ENCODE data around the gene ADRA2B. TPM values are rescaled to one million over a fixed set of nuclear protein-coding genes. Genes with fewer than 3 reads are reported as not detected.
A peak's percentile ranks its signal among the peaks of the same experiment; 100 is the strongest.

ADRA2B gene
- total RNA-seq, 2 donors from 2014 or later: 3.5 to 4.5 TPM

DNA sequence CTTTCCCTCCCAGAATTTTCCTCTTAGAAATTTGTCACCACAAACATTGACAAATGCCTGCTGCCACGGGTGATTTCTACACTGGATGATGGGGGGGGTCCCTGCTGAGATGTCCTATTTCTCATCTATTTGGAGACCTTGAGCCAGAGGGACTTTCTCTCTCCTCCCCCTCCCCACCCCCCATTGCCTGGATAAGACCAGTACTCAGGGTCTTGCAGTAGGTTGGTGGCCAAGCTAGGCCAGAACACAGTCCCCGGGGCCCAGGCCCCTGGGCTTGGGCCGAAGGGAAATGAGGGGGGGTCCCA, 29.4 kb upstream of the ADRA2B start:
- Histone ChIP-seq H3K27ac (peak overlapping the region; percentile 69 to 73), H3K4me3 (peak overlapping the region; percentile 77), H3K27me3 (replicated peaks; ENCODE audit: insufficient read depth) (no peaks in the 10 kb centered on the region), H3K9me3 (no peaks in the 10 kb centered on the region), H3K4me1 (ENCODE audit: control insufficient read depth in 1 of 2, low read depth in 2 of 2) (peaks cover 21 to 57% of the 10 kb centered on the region in 2 donors), H3K36me3 (no peaks in the 10 kb centered on the region)
- DNase-seq (ENCODE audit: low spot score): no peak
- TF ChIP-seq, protein P1, sequence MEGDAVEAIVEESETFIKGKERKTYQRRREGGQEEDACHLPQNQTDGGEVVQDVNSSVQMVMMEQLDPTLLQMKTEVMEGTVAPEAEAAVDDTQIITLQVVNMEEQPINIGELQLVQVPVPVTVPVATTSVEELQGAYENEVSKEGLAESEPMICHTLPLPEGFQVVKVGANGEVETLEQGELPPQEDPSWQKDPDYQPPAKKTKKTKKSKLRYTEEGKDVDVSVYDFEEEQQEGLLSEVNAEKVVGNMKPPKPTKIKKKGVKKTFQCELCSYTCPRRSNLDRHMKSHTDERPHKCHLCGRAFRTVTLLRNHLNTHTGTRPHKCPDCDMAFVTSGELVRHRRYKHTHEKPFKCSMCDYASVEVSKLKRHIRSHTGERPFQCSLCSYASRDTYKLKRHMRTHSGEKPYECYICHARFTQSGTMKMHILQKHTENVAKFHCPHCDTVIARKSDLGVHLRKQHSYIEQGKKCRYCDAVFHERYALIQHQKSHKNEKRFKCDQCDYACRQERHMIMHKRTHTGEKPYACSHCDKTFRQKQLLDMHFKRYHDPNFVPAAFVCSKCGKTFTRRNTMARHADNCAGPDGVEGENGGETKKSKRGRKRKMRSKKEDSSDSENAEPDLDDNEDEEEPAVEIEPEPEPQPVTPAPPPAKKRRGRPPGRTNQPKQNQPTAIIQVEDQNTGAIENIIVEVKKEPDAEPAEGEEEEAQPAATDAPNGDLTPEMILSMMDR (IDR thresholded peaks at IDR 0.05): no peak
- ATAC-seq (ENCODE audit: insufficient number of reproducible peaks, low FRiP score, low read depth): no peak

DNA sequence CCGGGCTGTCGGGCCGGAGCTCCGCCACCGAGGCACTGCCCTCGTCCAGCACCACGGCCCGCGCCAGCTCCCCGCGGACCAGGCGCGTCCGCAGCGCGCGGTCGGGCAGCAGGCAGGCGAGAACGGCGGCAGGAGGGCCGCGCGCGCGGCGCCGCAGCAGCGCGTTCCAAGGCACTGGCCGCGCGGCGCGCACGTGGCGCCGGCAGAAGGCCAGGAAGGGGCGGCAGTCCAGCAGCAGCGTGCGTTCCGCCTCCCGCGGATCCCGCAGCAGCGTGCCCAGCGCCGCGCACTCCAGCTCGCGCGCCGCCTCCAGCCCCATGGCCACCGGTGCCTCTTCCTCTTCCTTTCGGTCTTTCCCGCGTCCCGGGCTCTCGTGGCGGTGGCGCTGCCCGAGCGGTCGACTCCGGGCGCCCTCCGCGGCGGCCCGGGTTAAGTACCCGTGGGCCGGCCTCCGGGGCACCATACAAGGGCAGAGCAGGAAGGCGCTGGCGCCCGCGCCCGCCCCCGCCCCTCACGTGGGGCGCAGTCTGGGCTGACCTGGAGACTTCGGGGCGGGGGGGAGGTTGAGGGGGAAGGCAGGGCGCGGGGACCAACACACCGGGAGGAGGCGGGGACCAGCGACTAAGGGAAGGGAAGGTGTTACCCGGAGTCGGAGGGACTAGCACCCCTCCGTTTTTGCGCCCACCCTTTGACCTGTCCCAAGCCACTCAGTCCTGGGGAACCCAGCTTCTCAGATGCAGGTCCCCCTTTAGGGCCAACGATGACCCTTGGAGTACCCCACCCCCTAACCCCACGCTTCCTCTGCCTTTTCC, 28.9 kb upstream of the ADRA2B start, which contains the start of gene DUSP2:
Gene DUSP2, minus strand, starts transcription at position 405 of the 812 bp plus-strand sequence. Its CDS starts 86 bp downstream, at position 319.
- no peaks in the 10 kb centered on the region for H3K27me3 ChIP-seq (replicated peaks; ENCODE audit: insufficient read depth)
- peak within 1 kb of the TSS; percentile 77 for H3K4me3 ChIP-seq
- peak; percentile 39 for DNase-seq (ENCODE audit: low spot score)
- H3K4me1 ChIP-seq (ENCODE audit: control insufficient read depth in 1 of 2, low read depth in 2 of 2): peaks cover 21 to 57% of the 10 kb centered on the region in 2 donors
- no peaks in the 10 kb centered on the region for H3K36me3 ChIP-seq
- H3K27ac ChIP-seq: peak within 1 kb of the TSS; percentile 69 to 73
- ATAC-seq (ENCODE audit: insufficient number of reproducible peaks, low FRiP score, low read depth): peak; percentile 34
- TF ChIP-seq, protein P1 (IDR thresholded peaks at IDR 0.05): no peak
- no peaks in the 10 kb centered on the region for H3K9me3 ChIP-seq

DNA sequence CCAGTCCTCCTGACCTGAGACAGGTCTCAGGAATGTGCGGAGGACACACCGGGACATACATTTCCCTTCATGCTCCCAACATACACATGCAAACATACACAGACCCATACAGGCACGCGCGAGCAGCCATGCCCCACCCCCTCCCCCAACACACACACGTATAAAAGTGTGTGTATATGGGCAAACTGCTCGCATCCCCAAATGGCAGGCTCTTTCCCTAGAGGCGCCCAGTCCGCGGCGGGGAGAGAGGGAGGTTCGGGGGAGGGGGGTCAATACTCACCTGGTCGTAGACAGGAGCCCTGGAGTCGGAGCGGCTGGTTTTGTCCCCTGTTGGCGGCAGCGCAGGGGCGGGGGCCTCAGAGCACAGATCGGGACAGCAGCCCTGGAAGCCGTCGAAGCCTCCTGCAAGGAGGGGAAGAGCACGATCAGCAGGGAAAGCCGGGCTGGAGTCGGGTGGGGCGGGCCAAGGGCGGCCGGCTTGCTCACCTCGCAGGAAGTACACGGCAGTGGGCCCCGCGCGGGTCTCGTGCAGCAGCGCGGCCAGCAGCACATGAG, 28.2 kb upstream of the ADRA2B start:
- ATAC-seq (ENCODE audit: insufficient number of reproducible peaks, low FRiP score, low read depth) (no peak), DNase-seq (ENCODE audit: low spot score) (no peak)
- Histone ChIP-seq H3K4me3 (peak overlapping the region; percentile 77), H3K27ac (peak overlapping the region in 1 of 2 donors; percentile 69), H3K9me3 (no peaks in the 10 kb centered on the region), H3K36me3 (no peaks in the 10 kb centered on the region), H3K4me1 (ENCODE audit: control insufficient read depth in 1 of 2, low read depth in 2 of 2) (peaks cover 21 to 57% of the 10 kb centered on the region in 2 donors), H3K27me3 (replicated peaks; ENCODE audit: insufficient read depth) (no peaks in the 10 kb centered on the region)
- TF ChIP-seq, protein P1 (IDR thresholded peaks at IDR 0.05): no peak

DNA sequence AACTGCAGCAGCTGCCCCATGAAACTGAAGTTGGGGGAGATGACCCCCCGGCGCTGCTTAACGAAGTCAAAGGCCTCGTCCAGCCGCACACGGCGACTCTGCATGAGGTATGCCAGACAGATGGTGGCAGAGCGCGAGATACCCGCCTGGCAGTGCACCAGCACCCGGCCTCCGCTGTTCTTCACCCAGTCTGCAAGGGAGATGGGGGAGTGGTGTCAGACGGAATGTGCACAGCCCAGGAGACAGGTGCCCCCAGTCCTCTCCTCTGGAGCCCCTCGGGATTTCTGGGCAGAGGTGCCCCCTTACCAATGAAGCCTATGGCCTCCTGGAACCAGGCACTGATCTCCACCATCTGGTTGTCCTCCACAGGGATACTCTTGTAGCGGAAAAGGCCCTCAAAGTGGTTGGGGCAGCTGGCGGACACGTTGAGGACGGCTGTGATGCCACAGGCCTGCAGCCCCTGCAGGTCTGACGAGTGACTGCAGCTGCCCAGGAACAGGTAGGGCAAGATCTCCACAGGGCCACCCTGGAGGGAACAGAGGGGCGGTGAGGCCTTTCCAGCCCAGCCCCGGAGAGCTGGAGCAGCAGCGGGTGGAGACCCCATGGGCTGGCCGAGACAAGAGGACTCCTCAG, 27.6 kb upstream of the ADRA2B start:
- TF ChIP-seq, protein P1 (IDR thresholded peaks at IDR 0.05): no peak
- ATAC-seq (ENCODE audit: insufficient number of reproducible peaks, low FRiP score, low read depth) (no peak), DNase-seq (ENCODE audit: low spot score) (no peak)

DNA sequence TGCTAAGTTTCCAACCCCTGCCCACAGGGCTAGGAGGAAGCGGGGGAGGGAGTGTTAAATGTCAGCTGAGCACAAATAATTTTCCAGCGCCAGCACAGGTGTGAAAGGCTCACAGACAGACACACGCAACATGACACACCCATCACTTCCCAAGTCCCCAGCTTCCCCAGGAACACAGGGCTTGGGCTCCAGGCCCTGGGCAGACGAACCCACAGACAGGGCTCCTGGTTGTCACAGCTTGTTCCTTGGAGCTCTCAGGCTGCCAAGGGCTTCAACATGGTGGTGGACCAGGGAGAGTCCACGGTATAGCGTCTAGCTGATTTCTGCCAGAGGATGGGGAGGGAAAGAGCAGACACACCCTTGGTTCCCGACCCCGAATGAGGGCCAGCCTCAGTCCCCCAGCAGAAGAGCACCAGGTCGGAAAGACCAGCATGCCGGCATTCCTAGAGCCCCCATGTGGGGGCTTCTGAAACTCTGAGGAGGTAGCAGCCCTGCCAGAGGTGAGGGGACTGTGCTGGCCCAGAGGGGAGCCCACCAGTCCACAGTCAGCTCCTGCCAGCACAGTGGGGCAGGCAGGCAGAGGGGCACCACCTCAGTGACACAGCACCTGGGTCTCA, 27.0 kb upstream of the ADRA2B start:
- no peaks in the 10 kb centered on the region for H3K9me3 ChIP-seq
- TF ChIP-seq, protein P1 (IDR thresholded peaks at IDR 0.05): no peak
- H3K36me3 ChIP-seq: no peaks in the 10 kb centered on the region
- H3K4me1 ChIP-seq (ENCODE audit: control insufficient read depth in 1 of 2, low read depth in 2 of 2): peaks cover 21 to 49% of the 10 kb centered on the region in 2 donors
- DNase-seq (ENCODE audit: low spot score): no peak
- H3K4me3 ChIP-seq: peak overlapping the region; percentile 77
- no peak overlapping the region for H3K27ac ChIP-seq
- ATAC-seq (ENCODE audit: insufficient number of reproducible peaks, low FRiP score, low read depth): no peak
- H3K27me3 ChIP-seq (replicated peaks; ENCODE audit: insufficient read depth): no peaks in the 10 kb centered on the region

More for the DNA sequence above, 27.6 kb upstream of the ADRA2B start:
- Histone ChIP-seq H3K4me3 (peak overlapping the region; percentile 77), H3K4me1 (ENCODE audit: control insufficient read depth in 1 of 2, low read depth in 2 of 2) (peaks cover 21 to 55% of the 10 kb centered on the region in 2 donors), H3K27me3 (replicated peaks; ENCODE audit: insufficient read depth) (no peaks in the 10 kb centered on the region), H3K36me3 (no peaks in the 10 kb centered on the region), H3K9me3 (no peaks in the 10 kb centered on the region), H3K27ac (no peak overlapping the region)

Data from thoracic aorta (tissue), 2 donors.